A549 treated with CORT108297 at 1 μM for 4 hours (cell line): Measurements from ENCODE around the gene PCDHGA7. TPM values are rescaled to one million over a fixed set of nuclear protein-coding genes. Genes with fewer than 3 reads are reported as not detected.

Experiments used
- total RNA-seq: library from RNA; stranded (reverse); fragments of 200-300 nt; extraction: Qiagen RNA extraction; gene quantifications from 5 replicates; pipeline ENCODE4 v1.2.3, GENCODE V29; 2022

Gene PCDHGA7
- total RNA-seq, 1 experiment from 2014 or later, result 0.97 TPM

DNA sequence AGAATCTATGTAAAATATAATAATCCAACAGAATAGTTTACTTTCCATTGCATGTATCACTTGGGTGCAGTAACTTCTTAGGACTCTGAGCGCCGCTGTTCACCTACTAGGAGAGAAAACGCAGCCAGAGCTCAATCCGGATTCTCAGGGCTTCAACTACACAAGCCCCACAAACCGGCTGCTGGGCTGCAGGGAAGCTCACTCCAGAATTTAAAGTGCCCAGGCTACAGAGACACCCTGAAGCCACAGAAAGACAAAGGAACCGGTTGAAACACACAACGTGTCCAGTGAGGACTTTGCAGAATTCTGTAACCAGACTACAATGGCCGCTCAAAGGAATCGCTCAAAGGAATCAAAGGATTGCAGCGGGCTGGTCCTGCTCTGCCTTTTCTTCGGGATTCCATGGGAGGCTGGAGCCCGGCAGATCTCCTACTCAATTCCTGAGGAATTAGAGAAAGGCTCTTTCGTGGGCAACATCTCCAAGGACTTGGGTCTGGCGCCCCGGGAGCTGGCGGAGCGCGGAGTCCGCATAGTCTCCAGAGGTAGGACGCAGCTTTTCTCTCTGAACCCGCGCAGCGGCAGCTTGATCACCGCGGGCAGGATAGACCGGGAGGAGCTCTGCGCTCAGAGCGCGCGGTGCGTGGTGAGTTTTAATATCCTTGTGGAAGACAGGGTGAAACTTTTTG lies 30.5 kb downstream of the PCDHGA7 start, which contains the start of gene PCDHGA10:
Gene PCDHGA10, plus strand, starts transcription at position 134 of the 686 bp plus-strand sequence. Its CDS starts 189 bp downstream, at position 323.

GRCh38 chr5:141417494-141418172 lies 35.1 kb downstream of the PCDHGA7 start, which contains the start of gene PCDHGB7:
Gene PCDHGB7, plus strand, starts transcription at chr5:141417677. Its CDS starts 183 bp downstream, at chr5:141417860.

GRCh38 chr5:141420855-141421488 lies 38.4 kb downstream of the PCDHGA7 start, which contains the start of gene PCDHGA11:
Gene PCDHGA11, plus strand, starts transcription at chr5:141421051. Its CDS starts 177 bp downstream, at chr5:141421228.

DNA sequence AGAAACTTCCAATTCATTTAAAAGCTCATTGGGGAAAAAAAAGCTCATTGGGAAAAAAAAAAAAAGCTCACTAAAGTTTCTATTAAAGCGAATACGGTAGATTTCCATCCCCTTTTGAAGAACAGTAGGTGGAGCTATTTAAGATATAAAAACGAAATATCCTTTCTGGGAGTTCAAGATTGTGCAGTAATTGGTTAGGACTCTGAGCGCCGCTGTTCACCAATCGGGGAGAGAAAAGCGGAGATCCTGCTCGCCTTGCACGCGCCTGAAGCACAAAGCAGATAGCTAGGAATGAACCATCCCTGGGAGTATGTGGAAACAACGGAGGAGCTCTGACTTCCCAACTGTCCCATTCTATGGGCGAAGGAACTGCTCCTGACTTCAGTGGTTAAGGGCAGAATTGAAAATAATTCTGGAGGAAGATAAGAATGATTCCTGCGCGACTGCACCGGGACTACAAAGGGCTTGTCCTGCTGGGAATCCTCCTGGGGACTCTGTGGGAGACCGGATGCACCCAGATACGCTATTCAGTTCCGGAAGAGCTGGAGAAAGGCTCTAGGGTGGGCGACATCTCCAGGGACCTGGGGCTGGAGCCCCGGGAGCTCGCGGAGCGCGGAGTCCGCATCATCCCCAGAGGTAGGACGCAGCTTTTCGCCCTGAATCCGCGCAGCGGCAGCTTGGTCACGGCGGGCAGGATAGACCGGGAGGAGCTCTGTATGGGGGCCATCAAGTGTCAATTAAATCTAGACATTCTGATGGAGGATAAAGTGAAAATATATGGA lies 48.0 kb downstream of the PCDHGA7 start, which contains the start of gene PCDHGA12:
Gene PCDHGA12, plus strand, starts transcription at position 176 of the 782 bp plus-strand sequence. Its CDS starts 253 bp downstream, at position 429.

Other genes starting within 250 kb of the PCDHGA7 start
- gene PCDHB5, start 247.5 kb upstream of the PCDHGA7 start, total RNA-seq, result 1.2 to 1.8 TPM (median 1.6 TPM) in 5 replicates
- 0.91 to 1.2 TPM (median 1.1 TPM) in 5 replicates for gene PCDHB6, start 232.7 kb upstream of the PCDHGA7 start, total RNA-seq
- 0.03 TPM in 1 of 5 replicates, not detected in the others for gene PCDHB7, start 210.1 kb upstream of the PCDHGA7 start, total RNA-seq
- 0.29 to 0.41 TPM (median 0.32 TPM) in 5 replicates for gene PCDHB8, start 205.0 kb upstream of the PCDHGA7 start, total RNA-seq
- gene PCDHB16, start 200.4 kb upstream of the PCDHGA7 start, total RNA-seq, result 0.06 to 0.10 TPM (median 0.06 TPM) in 5 replicates
- 0.02 to 0.09 TPM (median 0.06 TPM) in 4 of 5 replicates, not detected in the other for gene PCDHB9, start 195.6 kb upstream of the PCDHGA7 start, total RNA-seq
- 0.02 to 0.03 TPM in 2 of 5 replicates, not detected in the others for gene PCDHB10, start 190.4 kb upstream of the PCDHGA7 start, total RNA-seq
- gene PCDHB11, start 183.1 kb upstream of the PCDHGA7 start, total RNA-seq, result 0.05 to 0.11 TPM (median 0.07 TPM) in 5 replicates
- gene PCDHB12, start 174.0 kb upstream of the PCDHGA7 start, total RNA-seq, result 0.03 to 0.04 TPM in 2 of 5 replicates, not detected in the others
- gene PCDHB13, start 168.8 kb upstream of the PCDHGA7 start, total RNA-seq, result 0.03 to 0.10 TPM (median 0.05 TPM) in 5 replicates
- gene PCDHB14, start 159.4 kb upstream of the PCDHGA7 start, total RNA-seq, result 0.05 to 0.16 TPM (median 0.07 TPM) in 5 replicates
- 0.02 to 0.07 TPM (median 0.06 TPM) in 3 of 5 replicates, not detected in the others for gene PCDHB15, start 137.3 kb upstream of the PCDHGA7 start, total RNA-seq
- gene SLC25A2, start 78.7 kb upstream of the PCDHGA7 start, total RNA-seq, result 0.05 TPM in 1 of 5 replicates, not detected in the others
- gene TAF7, start 62.0 kb upstream of the PCDHGA7 start, total RNA-seq, result 61.5 to 85.8 TPM (median 70.6 TPM) in 5 replicates
- gene PCDHGA1, start 52.2 kb upstream of the PCDHGA7 start, total RNA-seq, result 0.30 to 0.39 TPM (median 0.37 TPM) in 5 replicates
- 0.55 to 0.78 TPM (median 0.63 TPM) in 5 replicates for gene PCDHGA2, start 44.0 kb upstream of the PCDHGA7 start, total RNA-seq
- gene PCDHGA3, start 38.9 kb upstream of the PCDHGA7 start, total RNA-seq, result 0.04 to 0.07 TPM in 2 of 5 replicates, not detected in the others
- 1.3 to 2.0 TPM (median 1.8 TPM) in 5 replicates for gene PCDHGB1, start 32.6 kb upstream of the PCDHGA7 start, total RNA-seq
- 0.07 to 0.17 TPM (median 0.16 TPM) in 5 replicates for gene PCDHGA4, start 27.7 kb upstream of the PCDHGA7 start, total RNA-seq
- gene PCDHGB2, start 22.7 kb upstream of the PCDHGA7 start, total RNA-seq, result 0.06 to 0.12 TPM (median 0.08 TPM) in 5 replicates
- gene PCDHGA5, start 18.6 kb upstream of the PCDHGA7 start, total RNA-seq, result 0.07 to 0.24 TPM (median 0.15 TPM) in 5 replicates
- gene PCDHGB3, start 12.5 kb upstream of the PCDHGA7 start, total RNA-seq, result 0.17 to 0.33 TPM (median 0.24 TPM) in 5 replicates
- gene PCDHGA6, start 8.9 kb upstream of the PCDHGA7 start, total RNA-seq, result 0.13 to 0.27 TPM (median 0.22 TPM) in 5 replicates
- gene PCDHGB4, start 5.0 kb downstream of the PCDHGA7 start, total RNA-seq, result 0.70 to 1.0 TPM (median 0.98 TPM) in 5 replicates
- 0.02 to 0.08 TPM (median 0.03 TPM) in 5 replicates for gene PCDHGA8, start 9.9 kb downstream of the PCDHGA7 start, total RNA-seq
- 2.1 to 2.6 TPM (median 2.4 TPM) in 5 replicates for gene PCDHGB5, start 15.2 kb downstream of the PCDHGA7 start, total RNA-seq
- 0.02 to 0.09 TPM (median 0.05 TPM) in 4 of 5 replicates, not detected in the other for gene PCDHGA9, start 20.0 kb downstream of the PCDHGA7 start, total RNA-seq
- 0.03 to 0.14 TPM (median 0.09 TPM) in 5 replicates for gene PCDHGB6, start 25.3 kb downstream of the PCDHGA7 start, total RNA-seq
- 0.01 to 0.02 TPM (median 0.02 TPM) in 3 of 5 replicates, not detected in the others for gene PCDHGA10, start 30.2 kb downstream of the PCDHGA7 start, total RNA-seq
- gene PCDHGB7, start 34.9 kb downstream of the PCDHGA7 start, total RNA-seq, result 0.03 to 0.08 TPM (median 0.06 TPM) in 4 of 5 replicates, not detected in the other
- 0.02 to 0.03 TPM (median 0.02 TPM) in 4 of 5 replicates, not detected in the other for gene PCDHGA11, start 38.3 kb downstream of the PCDHGA7 start, total RNA-seq
- 0.02 to 0.03 TPM in 2 of 5 replicates, not detected in the others for gene PCDHGA12, start 47.8 kb downstream of the PCDHGA7 start, total RNA-seq
- 5.0 to 6.7 TPM (median 5.6 TPM) in 5 replicates for gene PCDHGC3, start 93.2 kb downstream of the PCDHGA7 start, total RNA-seq
- 0.01 to 0.05 TPM (median 0.03 TPM) in 3 of 5 replicates, not detected in the others for gene PCDHGC4, start 102.3 kb downstream of the PCDHGA7 start, total RNA-seq
- gene PCDHGC5, start 106.3 kb downstream of the PCDHGA7 start, total RNA-seq, result 0.02 to 0.03 TPM (median 0.03 TPM) in 3 of 5 replicates, not detected in the others
- 98.1 to 105 TPM (median 101 TPM) in 5 replicates for gene DIAPH1, start 236.3 kb downstream of the PCDHGA7 start, total RNA-seq